SK-N-SH treated with all-trans-retinoic acid at 6 μM for 48 hours (cell line): ENCODE results near the gene PGS1.

ENCODE experiments used
- ATAC-seq: fragments of 200-7000 bp; cut with Tn5 transposase; 3 replicates; pipeline ENCODE4 v1.9.1; 2020; ENCODE audit warnings: mild to moderate bottlenecking, moderate library complexity
- CSDC2 ChIP-seq: fragments of 250-450 bp; sonication (Bioruptor Pico); IDR thresholded peaks from 2 replicates; pipeline ENCODE4 v1.5.0; 2020; ENCODE audit warnings: mild to moderate bottlenecking, moderate library complexity
- ESRRG ChIP-seq: fragments of 250-450 bp; sonication (Bioruptor Pico); IDR thresholded peaks from 2 replicates; pipeline ENCODE4 v1.6.1; 2021; ENCODE audit warnings: mild to moderate bottlenecking
- ISL1 ChIP-seq: fragments of 250-450 bp; sonication (Bioruptor Pico); IDR thresholded peaks from 2 replicates; pipeline ENCODE4 v2.1.2; 2022; ENCODE audit warnings: mild to moderate bottlenecking, moderate library complexity
- OSR1 ChIP-seq: fragments of 250-450 bp; sonication (Bioruptor Pico); IDR thresholded peaks from 2 replicates; pipeline ENCODE4 v1.8.0; 2022; ENCODE audit warnings: moderate library complexity, mild to moderate bottlenecking, inconsistent platforms
- POU6F1 ChIP-seq: fragments of 250-450 bp; sonication (Bioruptor Pico); IDR thresholded peaks from 2 replicates; pipeline ENCODE4 v1.8.0; 2021; ENCODE audit warnings: low read depth, mild to moderate bottlenecking, moderate library complexity, borderline replicate concordance
- PPARA ChIP-seq: fragments of 250-450 bp; sonication (Bioruptor Pico); IDR thresholded peaks from 2 replicates; pipeline ENCODE4 v1.5.0; 2020; ENCODE audit warnings: mild to moderate bottlenecking, borderline replicate concordance
- RARB ChIP-seq: fragments of 250-450 bp; sonication (Bioruptor Pico); IDR thresholded peaks from 2 replicates; pipeline ENCODE4 v1.8.0; 2021; ENCODE audit warnings: mild to moderate bottlenecking, moderate library complexity
- SNAI2 ChIP-seq: fragments of 250-450 bp; sonication (Bioruptor Pico); IDR thresholded peaks from 2 replicates; pipeline ENCODE4 v1.5.0; 2020; ENCODE audit warnings: mild to moderate bottlenecking, moderate library complexity
- TCF4 ChIP-seq: fragments of 250-450 bp; sonication (Bioruptor Pico); IDR thresholded peaks from 2 replicates; pipeline ENCODE4 v1.8.0; 2021; ENCODE audit warnings: mild to moderate bottlenecking, moderate library complexity, borderline replicate concordance
- TOX ChIP-seq: fragments of 250-450 bp; sonication (Bioruptor Pico); IDR thresholded peaks from 2 replicates; pipeline ENCODE4 v1.8.0; 2021; ENCODE audit warnings: mild to moderate bottlenecking, moderate library complexity, borderline replicate concordance
- ZC3H10 ChIP-seq: fragments of 250-450 bp; sonication (Bioruptor Pico); IDR thresholded peaks from 2 replicates; pipeline ENCODE4 v1.5.1; 2021; ENCODE audit warnings: mild to moderate bottlenecking, moderate library complexity
- ZFP3 ChIP-seq: fragments of 250-450 bp; sonication (Bioruptor Pico); IDR thresholded peaks from 2 replicates; pipeline ENCODE4 v1.5.0; 2020; ENCODE audit warnings: mild to moderate bottlenecking, moderate library complexity
- ZFP30 ChIP-seq: fragments of 450-650 bp; formaldehyde crosslinking; IDR thresholded peaks from 2 replicates; pipeline ENCODE4 v1.5.0; 2022; ENCODE audit warnings: mild to moderate bottlenecking, moderate library complexity
- ZNF565 ChIP-seq: fragments of 450-650 bp; formaldehyde crosslinking; conservative IDR thresholded peaks from 2 replicates; pipeline ENCODE4 v1.5.0; 2020; ENCODE audit warnings: low read depth, mild to moderate bottlenecking, moderate library complexity
- ZNF70 ChIP-seq: fragments of 450-650 bp; formaldehyde crosslinking; IDR thresholded peaks from 2 replicates; pipeline ENCODE4 v1.5.0; 2020; ENCODE audit warnings: mild to moderate bottlenecking, moderate library complexity
- ZNF8 ChIP-seq: fragments of 450-650 bp; formaldehyde crosslinking; IDR thresholded peaks from 2 replicates; pipeline ENCODE4 v1.5.0; 2020; ENCODE audit warnings: mild to moderate bottlenecking, moderate library complexity
- TF ChIP-seq, protein P1 (sequence below): fragments of 250-450 bp; sonication (Bioruptor Pico); IDR thresholded peaks from 2 replicates; pipeline ENCODE4 v1.5.1; 2020; ENCODE audit warnings: low read depth, mild to moderate bottlenecking, moderate library complexity
- TF ChIP-seq, protein P2 (sequence below): fragments of 250-450 bp; sonication (Bioruptor Pico); IDR thresholded peaks from 2 replicates; pipeline ENCODE4 v1.5.0; 2020; ENCODE audit warnings: mild to moderate bottlenecking, moderate library complexity
- TF ChIP-seq, protein P3 (sequence below): fragments of 250-450 bp; sonication (Bioruptor Pico); IDR thresholded peaks from 2 replicates; pipeline ENCODE4 v1.5.1; 2021; ENCODE audit warnings: mild to moderate bottlenecking, moderate library complexity

Gene PGS1

GRCh38 chr17:78343543-78344201 lies 34.8 kb upstream of the PGS1 start (continued):
- TF ChIP-seq OSR1 (CRISPR knock-in tag) = no peak; the same call in 1 of the 2 replicates
- TF ChIP-seq ZFP30 (CRISPR knock-in tag) = no peak
- TF ChIP-seq, protein P1, sequence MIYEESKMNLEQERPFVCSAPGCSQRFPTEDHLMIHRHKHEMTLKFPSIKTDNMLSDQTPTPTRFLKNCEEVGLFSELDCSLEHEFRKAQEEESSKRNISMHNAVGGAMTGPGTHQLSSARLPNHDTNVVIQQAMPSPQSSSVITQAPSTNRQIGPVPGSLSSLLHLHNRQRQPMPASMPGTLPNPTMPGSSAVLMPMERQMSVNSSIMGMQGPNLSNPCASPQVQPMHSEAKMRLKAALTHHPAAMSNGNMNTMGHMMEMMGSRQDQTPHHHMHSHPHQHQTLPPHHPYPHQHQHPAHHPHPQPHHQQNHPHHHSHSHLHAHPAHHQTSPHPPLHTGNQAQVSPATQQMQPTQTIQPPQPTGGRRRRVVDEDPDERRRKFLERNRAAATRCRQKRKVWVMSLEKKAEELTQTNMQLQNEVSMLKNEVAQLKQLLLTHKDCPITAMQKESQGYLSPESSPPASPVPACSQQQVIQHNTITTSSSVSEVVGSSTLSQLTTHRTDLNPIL (CRISPR knock-in tag) = no peak
- TF ChIP-seq ZC3H10 (CRISPR knock-in tag) = no peak
- TF ChIP-seq PPARA = no peak
- TF ChIP-seq, all 23 proteins: peak for 0

DNA sequence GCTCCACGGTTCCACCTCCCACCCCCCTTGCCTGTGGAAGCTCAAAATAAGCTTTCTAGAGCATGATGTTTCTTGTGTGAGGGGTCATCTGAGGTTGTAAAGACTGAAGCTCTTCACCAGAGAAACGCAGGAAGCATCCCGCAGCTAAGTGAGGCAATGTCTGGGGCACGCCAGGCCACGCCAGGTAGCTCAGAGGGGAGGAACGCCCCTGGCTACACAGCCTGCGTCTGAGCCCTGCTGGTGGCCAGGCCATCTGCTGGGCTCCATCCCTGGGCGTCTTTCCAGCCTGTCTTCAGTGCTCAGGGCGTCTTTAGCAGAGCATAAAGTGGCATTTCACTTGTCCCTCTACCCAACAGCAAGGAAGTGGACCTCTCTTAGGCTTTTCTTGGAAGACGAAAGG lies 33.8 kb upstream of the PGS1 start:
- no peak for ATAC-seq
- TF ChIP-seq OSR1 (CRISPR knock-in tag) = no peak
- TF ChIP-seq ZC3H10 (CRISPR knock-in tag) = no peak
- TF ChIP-seq ZNF565 (CRISPR knock-in tag) = no peak
- no peak for TF ChIP-seq ZNF8

DNA sequence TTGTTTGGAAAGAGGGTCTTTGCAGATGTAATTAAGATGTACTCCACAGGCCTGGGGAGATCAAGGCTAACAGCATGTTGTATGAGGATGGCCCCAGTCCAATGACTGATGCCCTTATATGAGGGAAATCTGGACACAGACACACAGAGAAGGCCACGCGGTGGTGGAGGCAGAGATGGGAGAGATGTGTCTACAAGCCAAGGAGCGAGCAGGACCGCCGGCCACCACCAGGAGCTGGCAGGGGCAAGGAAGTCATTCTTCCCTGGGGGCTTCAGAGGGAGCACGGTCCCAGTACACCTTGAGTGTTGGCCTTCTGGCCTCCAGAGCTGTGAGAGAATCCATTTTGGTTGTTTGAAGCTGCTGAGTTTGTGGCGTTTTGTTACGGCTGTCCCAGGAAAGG lies 33.3 kb upstream of the PGS1 start:
- TF ChIP-seq OSR1 (CRISPR knock-in tag) = no peak
- TF ChIP-seq ZNF70 (CRISPR knock-in tag) = no peak
- no peak for ATAC-seq

DNA sequence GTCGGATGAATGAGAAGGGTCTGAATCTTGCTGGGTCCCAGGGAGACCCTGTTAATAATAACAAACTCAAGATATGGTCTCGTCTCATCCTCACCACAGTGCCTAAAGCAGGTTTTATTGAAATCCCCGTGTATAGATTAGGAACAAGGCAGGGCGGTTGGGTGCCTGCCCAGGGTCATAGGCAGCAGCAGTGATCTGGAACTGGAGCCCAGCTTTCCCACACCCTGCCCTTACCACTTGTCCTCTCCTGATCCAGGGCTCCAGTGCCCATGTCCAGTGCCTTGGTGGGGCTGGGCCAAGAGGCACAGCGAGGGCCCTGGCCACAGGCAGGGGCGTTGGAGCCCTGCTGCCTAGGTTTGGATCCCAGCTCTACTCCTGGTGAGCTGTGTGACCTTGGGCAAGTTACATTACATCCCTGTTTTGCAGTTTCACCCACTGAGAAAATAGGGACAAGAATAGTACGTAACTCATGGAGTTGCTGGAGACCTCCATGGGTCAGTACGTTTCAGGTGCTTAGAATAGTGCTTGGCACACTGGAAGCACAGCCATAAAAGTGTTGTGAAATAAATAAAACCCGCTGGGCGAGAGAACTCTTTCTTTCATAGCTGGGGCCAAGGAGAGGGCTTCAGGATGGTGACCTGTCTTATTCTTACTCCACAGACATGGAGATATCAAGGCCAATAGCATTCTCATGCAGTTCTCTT lies 32.5 kb upstream of the PGS1 start:
- TF ChIP-seq PPARA (no peak), ZNF565 (CRISPR knock-in tag) (no peak), TOX (CRISPR knock-in tag) (no peak), OSR1 (CRISPR knock-in tag) (no peak), POU6F1 (CRISPR knock-in tag) (no peak), ESRRG (no peak), ZFP3 (CRISPR knock-in tag) (no peak), ZNF8 (no peak), CSDC2 (CRISPR knock-in tag) (no peak), ISL1 (no peak), TCF4 (CRISPR knock-in tag) (no peak), SNAI2 (CRISPR knock-in tag) (no peak), RARB (no peak)
- TF ChIP-seq, protein P2, sequence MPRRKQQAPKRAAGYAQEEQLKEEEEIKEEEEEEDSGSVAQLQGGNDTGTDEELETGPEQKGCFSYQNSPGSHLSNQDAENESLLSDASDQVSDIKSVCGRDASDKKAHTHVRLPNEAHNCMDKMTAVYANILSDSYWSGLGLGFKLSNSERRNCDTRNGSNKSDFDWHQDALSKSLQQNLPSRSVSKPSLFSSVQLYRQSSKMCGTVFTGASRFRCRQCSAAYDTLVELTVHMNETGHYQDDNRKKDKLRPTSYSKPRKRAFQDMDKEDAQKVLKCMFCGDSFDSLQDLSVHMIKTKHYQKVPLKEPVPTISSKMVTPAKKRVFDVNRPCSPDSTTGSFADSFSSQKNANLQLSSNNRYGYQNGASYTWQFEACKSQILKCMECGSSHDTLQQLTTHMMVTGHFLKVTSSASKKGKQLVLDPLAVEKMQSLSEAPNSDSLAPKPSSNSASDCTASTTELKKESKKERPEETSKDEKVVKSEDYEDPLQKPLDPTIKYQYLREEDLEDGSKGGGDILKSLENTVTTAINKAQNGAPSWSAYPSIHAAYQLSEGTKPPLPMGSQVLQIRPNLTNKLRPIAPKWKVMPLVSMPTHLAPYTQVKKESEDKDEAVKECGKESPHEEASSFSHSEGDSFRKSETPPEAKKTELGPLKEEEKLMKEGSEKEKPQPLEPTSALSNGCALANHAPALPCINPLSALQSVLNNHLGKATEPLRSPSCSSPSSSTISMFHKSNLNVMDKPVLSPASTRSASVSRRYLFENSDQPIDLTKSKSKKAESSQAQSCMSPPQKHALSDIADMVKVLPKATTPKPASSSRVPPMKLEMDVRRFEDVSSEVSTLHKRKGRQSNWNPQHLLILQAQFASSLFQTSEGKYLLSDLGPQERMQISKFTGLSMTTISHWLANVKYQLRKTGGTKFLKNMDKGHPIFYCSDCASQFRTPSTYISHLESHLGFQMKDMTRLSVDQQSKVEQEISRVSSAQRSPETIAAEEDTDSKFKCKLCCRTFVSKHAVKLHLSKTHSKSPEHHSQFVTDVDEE (CRISPR knock-in tag) = no peak
- TF ChIP-seq, protein P3, sequence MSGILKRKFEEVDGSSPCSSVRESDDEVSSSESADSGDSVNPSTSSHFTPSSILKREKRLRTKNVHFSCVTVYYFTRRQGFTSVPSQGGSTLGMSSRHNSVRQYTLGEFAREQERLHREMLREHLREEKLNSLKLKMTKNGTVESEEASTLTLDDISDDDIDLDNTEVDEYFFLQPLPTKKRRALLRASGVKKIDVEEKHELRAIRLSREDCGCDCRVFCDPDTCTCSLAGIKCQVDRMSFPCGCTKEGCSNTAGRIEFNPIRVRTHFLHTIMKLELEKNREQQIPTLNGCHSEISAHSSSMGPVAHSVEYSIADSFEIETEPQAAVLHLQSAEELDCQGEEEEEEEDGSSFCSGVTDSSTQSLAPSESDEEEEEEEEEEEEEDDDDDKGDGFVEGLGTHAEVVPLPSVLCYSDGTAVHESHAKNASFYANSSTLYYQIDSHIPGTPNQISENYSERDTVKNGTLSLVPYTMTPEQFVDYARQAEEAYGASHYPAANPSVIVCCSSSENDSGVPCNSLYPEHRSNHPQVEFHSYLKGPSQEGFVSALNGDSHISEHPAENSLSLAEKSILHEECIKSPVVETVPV (CRISPR knock-in tag) = no peak
- TF ChIP-seq, protein P1 (CRISPR knock-in tag) = no peak
- ATAC-seq = no peak
